ENCODE data around the gene GSE1.
"Not testable (repeated sequence)": the region's sequence is repeated elsewhere in the genome, so short reads cannot be mapped to it uniquely, and the experiment has no call there.

Gene GSE1

GRCh38 chr16:85587762-85588556, 25.2 kb upstream of the GSE1 start:
- TF ChIP-seq CTCF (IDR thresholded peaks at IDR 0.05) = no peak
- TF ChIP-seq ZFX (IDR thresholded peaks at IDR 0.05; ENCODE audit: borderline replicate concordance) = no peak
- no peak overlapping the region for H3K27ac ChIP-seq

GRCh38 chr16:85588562-85589503, 24.3 kb upstream of the GSE1 start:
- no peak overlapping the region for H3K27ac ChIP-seq

GRCh38 chr16:85589688-85590505, 23.2 kb upstream of the GSE1 start:
- H3K27ac ChIP-seq = no peak overlapping the region; the same call in 1 of the 2 replicates
- TF ChIP-seq ZFX (IDR thresholded peaks at IDR 0.05; ENCODE audit: borderline replicate concordance) (no peak), CTCF (IDR thresholded peaks at IDR 0.05) (no peak)

More at GRCh38 chr16:85588562-85589503, 24.3 kb upstream of the GSE1 start:
- TF ChIP-seq CTCF (IDR thresholded peaks at IDR 0.05) (no peak), ZFX (IDR thresholded peaks at IDR 0.05; ENCODE audit: borderline replicate concordance) (no peak)

- TF ChIP-seq ZFX (IDR thresholded peaks at IDR 0.05; ENCODE audit: borderline replicate concordance) (no peak), CTCF (IDR thresholded peaks at IDR 0.05) (no peak)
- no peak overlapping the region; the same call in 1 of the 2 replicates for H3K27ac ChIP-seq
These were observed 22.7 kb upstream of the GSE1 start for GRCh38 chr16:85590506-85590832.

- H3K27ac ChIP-seq = no peak overlapping the region
- TF ChIP-seq CTCF (IDR thresholded peaks at IDR 0.05) (no peak), ZFX (IDR thresholded peaks at IDR 0.05; ENCODE audit: borderline replicate concordance) (no peak)
These were observed 21.7 kb upstream of the GSE1 start for GRCh38 chr16:85591381-85591780.

GRCh38 chr16:85592277-85592676, 20.8 kb upstream of the GSE1 start:
- not testable (repeated sequence) for H3K27ac ChIP-seq
